ENCODE data around the gene ARGLU1. TPM values are rescaled to one million over a fixed set of nuclear protein-coding genes. Genes with fewer than 3 reads are reported as not detected.
A peak's percentile ranks its signal among the peaks of the same experiment; 100 is the strongest.

Gene ARGLU1
- total RNA-seq, 1 experiment from 2014 or later, result 115 TPM

DNA sequence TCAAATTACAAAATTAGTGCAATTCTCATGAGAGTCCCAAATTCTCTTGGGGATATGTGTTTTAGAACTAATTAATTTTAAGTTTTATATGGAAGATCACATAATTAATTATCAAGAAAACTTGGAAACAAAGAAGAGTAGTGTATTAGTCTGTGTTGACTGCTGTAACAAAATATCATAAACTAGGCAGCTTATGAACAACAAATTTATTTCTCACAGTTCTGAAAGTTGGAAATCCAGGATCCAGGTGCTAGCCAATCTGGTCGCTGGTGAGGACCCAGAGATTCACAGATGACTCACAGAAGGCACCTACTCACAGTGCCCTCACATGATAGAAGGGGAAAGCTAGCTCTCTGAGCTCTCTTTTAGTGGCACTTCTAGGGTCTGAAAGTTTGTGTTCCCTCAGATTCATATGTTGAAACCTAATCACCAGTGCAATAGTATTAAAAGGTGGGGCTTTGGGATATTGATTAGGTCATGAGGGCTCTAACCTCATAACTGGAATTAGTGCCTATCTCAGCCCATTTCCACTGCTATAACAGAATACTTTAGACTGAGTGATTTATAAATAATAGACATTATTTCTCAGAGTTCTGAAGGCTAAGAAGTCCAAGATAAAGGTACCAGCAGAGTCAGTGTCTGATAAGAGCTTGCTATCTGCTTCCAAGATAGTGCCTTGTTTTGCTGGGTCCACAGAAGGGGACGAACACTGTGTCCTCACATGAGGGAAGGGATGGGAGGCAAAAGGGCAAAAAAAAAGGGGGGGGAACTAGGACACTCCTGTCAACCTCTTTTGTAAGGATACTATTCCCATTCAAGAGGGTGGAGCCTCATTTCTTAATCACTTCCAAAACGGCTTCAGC, 1.5 kb upstream of the ARGLU1 start:
- peak overlapping the region; percentile 85; the same call in 1 of the 2 replicates for H3K27ac Mint-ChIP-seq
- TF ChIP-seq TCF7 (CRISPR knock-in tag; IDR thresholded peaks at IDR 0.05; ENCODE audit: low read depth) (no peak), HMGA2 (CRISPR knock-in tag; IDR thresholded peaks at IDR 0.05) (no peak), ZNF232 (CRISPR knock-in tag; IDR thresholded peaks at IDR 0.05) (no peak), ZNF219 (CRISPR knock-in tag; IDR thresholded peaks at IDR 0.05; ENCODE audit: borderline replicate concordance) (no peak)
- TF ChIP-seq, protein P1, sequence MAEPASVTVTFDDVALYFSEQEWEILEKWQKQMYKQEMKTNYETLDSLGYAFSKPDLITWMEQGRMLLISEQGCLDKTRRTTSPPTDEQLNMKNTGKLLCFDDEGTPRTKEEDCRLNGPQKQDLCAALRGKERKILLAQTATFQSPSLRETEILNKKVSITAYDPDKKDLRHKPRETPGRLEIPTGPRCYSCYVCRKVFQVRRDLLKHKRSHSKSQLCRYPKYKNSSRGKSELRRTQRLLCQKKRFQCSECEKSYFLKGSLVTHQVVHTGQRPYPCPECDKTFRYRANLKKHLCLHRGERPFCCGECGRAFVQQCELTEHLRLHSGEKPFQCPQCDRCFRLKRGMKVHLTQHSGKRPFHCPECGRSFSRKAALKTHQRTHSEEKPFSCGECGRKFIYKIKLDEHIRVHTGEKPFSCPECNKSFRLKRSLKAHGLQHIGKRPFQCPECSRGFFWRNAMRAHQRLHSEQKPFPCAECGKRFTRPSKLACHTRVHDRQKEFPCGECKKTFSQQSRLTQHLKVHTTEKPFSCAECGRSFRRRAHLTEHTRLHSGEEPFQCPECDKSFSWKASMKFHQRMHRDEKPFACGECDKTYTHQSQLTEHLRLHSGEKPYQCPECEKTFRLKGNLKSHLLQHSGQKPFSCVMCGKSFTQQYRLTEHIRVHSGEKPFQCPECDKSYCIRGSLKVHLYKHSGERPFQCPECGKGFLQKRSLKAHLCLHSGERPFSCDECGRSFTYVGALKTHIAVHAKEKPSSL (CRISPR knock-in tag; conservative IDR thresholded peaks at IDR 0.05), result no peak
- TF ChIP-seq, protein P2, sequence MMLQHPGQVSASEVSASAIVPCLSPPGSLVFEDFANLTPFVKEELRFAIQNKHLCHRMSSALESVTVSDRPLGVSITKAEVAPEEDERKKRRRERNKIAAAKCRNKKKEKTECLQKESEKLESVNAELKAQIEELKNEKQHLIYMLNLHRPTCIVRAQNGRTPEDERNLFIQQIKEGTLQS (CRISPR knock-in tag; conservative IDR thresholded peaks at IDR 0.05), result no peak
- TF ChIP-seq, protein P3, sequence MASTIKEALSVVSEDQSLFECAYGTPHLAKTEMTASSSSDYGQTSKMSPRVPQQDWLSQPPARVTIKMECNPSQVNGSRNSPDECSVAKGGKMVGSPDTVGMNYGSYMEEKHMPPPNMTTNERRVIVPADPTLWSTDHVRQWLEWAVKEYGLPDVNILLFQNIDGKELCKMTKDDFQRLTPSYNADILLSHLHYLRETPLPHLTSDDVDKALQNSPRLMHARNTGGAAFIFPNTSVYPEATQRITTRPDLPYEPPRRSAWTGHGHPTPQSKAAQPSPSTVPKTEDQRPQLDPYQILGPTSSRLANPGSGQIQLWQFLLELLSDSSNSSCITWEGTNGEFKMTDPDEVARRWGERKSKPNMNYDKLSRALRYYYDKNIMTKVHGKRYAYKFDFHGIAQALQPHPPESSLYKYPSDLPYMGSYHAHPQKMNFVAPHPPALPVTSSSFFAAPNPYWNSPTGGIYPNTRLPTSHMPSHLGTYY (CRISPR knock-in tag; IDR thresholded peaks at IDR 0.05), result no peak
- TF ChIP-seq, protein P4, sequence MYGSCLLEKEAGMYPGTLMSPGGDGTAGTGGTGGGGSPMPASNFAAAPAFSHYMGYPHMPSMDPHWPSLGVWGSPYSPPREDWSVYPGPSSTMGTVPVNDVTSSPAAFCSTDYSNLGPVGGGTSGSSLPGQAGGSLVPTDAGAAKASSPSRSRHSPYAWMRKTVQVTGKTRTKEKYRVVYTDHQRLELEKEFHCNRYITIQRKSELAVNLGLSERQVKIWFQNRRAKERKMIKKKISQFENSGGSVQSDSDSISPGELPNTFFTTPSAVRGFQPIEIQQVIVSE (CRISPR knock-in tag; IDR thresholded peaks at IDR 0.05; ENCODE audit: borderline replicate concordance), result no peak
- TF ChIP-seq, protein P5, sequence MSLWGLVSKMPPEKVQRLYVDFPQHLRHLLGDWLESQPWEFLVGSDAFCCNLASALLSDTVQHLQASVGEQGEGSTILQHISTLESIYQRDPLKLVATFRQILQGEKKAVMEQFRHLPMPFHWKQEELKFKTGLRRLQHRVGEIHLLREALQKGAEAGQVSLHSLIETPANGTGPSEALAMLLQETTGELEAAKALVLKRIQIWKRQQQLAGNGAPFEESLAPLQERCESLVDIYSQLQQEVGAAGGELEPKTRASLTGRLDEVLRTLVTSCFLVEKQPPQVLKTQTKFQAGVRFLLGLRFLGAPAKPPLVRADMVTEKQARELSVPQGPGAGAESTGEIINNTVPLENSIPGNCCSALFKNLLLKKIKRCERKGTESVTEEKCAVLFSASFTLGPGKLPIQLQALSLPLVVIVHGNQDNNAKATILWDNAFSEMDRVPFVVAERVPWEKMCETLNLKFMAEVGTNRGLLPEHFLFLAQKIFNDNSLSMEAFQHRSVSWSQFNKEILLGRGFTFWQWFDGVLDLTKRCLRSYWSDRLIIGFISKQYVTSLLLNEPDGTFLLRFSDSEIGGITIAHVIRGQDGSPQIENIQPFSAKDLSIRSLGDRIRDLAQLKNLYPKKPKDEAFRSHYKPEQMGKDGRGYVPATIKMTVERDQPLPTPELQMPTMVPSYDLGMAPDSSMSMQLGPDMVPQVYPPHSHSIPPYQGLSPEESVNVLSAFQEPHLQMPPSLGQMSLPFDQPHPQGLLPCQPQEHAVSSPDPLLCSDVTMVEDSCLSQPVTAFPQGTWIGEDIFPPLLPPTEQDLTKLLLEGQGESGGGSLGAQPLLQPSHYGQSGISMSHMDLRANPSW (CRISPR knock-in tag; conservative IDR thresholded peaks at IDR 0.05; ENCODE audit: low read depth), result no peak
- TF ChIP-seq, protein P6, sequence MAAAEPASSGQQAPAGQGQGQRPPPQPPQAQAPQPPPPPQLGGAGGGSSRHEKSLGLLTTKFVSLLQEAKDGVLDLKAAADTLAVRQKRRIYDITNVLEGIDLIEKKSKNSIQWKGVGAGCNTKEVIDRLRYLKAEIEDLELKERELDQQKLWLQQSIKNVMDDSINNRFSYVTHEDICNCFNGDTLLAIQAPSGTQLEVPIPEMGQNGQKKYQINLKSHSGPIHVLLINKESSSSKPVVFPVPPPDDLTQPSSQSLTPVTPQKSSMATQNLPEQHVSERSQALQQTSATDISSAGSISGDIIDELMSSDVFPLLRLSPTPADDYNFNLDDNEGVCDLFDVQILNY (CRISPR knock-in tag; IDR thresholded peaks at IDR 0.05), result no peak
- H3K4me3 Mint-ChIP-seq, result no peak overlapping the region
- ChIA-PET CTCF (interaction anchor here (0.6 to 1.6 kb wide), 4 partner anchors 33 to 554 kb away, joined by 3 to 8 read pairs (median 4); no protein-coding TSS in a partner anchor), POLR2A (interaction anchor here (0.5 to 1.2 kb wide), 3 partner anchors 63 to 1428 kb away, joined by 3 read pairs; no protein-coding TSS in a partner anchor)
- DNase-seq (ENCODE audit: low spot score), result no peak
- no peaks in the 10 kb centered on the region for H3K27me3 Mint-ChIP-seq (ENCODE audit: low read depth)
- no peak for ATAC-seq
- H3K36me3 Mint-ChIP-seq, result peaks cover 6% of the 10 kb centered on the region
- H3K9me3 Mint-ChIP-seq, result no peaks in the 10 kb centered on the region
- H3K4me1 Mint-ChIP-seq, result peaks cover 36% of the 10 kb centered on the region

DNA sequence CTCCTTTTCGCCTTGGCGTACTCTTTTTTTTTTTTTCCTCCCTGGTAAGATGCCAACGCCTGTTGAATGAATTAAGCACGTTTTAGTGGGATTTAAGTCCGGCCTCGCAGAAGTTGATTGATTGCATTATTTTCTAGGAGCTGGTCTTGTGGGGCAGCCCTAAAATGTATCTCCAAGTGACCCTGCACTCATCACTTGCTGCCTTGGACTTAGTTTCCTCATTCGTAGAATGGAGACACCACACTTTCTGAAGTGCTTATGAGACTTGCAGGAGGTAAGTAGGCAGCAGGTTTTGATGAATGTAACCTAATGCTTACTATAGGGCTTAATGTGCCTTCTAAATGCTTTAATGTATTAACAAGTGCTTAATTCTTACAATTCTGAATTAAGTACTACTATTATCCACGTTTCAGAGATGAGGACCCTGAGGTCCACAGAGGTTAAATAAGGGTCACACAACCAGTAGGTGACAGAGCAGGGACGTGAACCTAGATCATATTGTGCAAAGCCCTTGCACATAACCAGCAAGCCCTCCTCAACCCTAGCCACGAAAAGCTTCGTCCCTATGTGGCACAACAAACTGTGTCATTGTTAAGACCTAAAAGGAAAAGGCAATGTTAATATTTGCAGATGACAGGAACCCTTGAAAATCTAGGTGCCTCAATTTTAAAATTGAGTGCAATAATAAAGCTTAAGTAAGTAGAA, 514 bp upstream of the ARGLU1 start:
- ChIA-PET POLR2A (interaction anchor here (1.1 to 1.7 kb wide), 3 partner anchors 32 to 350 kb away, joined by 3 to 5 read pairs (median 4); no protein-coding TSS in a partner anchor), CTCF (interaction anchor here (1.7 to 2.9 kb wide), 3 partner anchors 33 to 228 kb away, joined by 4 to 13 read pairs (median 6); partner anchors contain the start of gene EFNB2)
- ATAC-seq (no peak; the same call in 1 of the 2 replicates), DNase-seq (ENCODE audit: low spot score) (no peak)
- Mint-ChIP-seq H3K4me3 (peak overlapping the region; percentile 99), H3K4me1 (peaks cover 46% of the 10 kb centered on the region), H3K36me3 (peaks cover 6% of the 10 kb centered on the region), H3K27ac (peak overlapping the region; percentile 88), H3K9me3 (no peaks in the 10 kb centered on the region), H3K27me3 (ENCODE audit: low read depth) (no peaks in the 10 kb centered on the region)
- no peak for TF ChIP-seq CREB1 (CRISPR knock-in tag; IDR thresholded peaks at IDR 0.05)
- TF ChIP-seq, protein P1 (CRISPR knock-in tag; conservative IDR thresholded peaks at IDR 0.05), result no peak

Data from WTC11 (cell line).